WTC11 (cell line): ENCODE data around the gene ITPKA. TPM values are rescaled to one million over a fixed set of nuclear protein-coding genes. Genes with fewer than 3 reads are reported as not detected.

Experiments
- ATAC-seq: fragments of 200-7000 bp; cut with Tn5 transposase; 2 replicates; pipeline ENCODE4 v1.10.0; 2021; ENCODE audit warnings: mild to moderate bottlenecking, moderate library complexity
- CTCF ChIA-PET: fragments of 300-600 bp; sonication (Branson Sonifier 250); formaldehyde crosslinking; loops from one replicate; lab custom pipeline; 2021; ENCODE audit warnings: antibody characterized with exemption; lab: Charles Lee
- POLR2A ChIA-PET: fragments of 350-600 bp; sonication (Branson Sonifier 250); formaldehyde crosslinking; loops from one replicate; lab custom pipeline; 2021; ENCODE audit warnings: antibody characterized with exemption; lab: Charles Lee
- DNase-seq: peaks from one replicate; pipeline ENCODE4 v3.0.0; 2021; ENCODE audit warnings: low spot score
- H3K27ac Mint-ChIP-seq: 2 replicates; pipeline ENCODE4 v1.8.0; 2021; ENCODE audit warnings: mixed read lengths
- H3K27me3 Mint-ChIP-seq: 2 replicates; pipeline ENCODE4 v1.8.0; 2021; ENCODE audit warnings: low read depth, mild to moderate bottlenecking, moderate library complexity, mixed read lengths
- H3K36me3 Mint-ChIP-seq: 2 replicates; pipeline ENCODE4 v1.8.0; 2021; ENCODE audit warnings: mixed read lengths
- H3K4me1 Mint-ChIP-seq: 2 replicates; pipeline ENCODE4 v1.8.0; 2022; ENCODE audit warnings: mixed read lengths
- H3K4me3 Mint-ChIP-seq: 2 replicates; pipeline ENCODE4 v1.8.0; 2021; ENCODE audit warnings: mild to moderate bottlenecking, moderate library complexity, mixed read lengths
- H3K9me3 Mint-ChIP-seq: 2 replicates; pipeline ENCODE4 v1.8.0; 2021; ENCODE audit warnings: mixed read lengths
- ARID4B ChIP-seq: sonication (generic); formaldehyde crosslinking; IDR thresholded peaks from 2 replicates; pipeline ENCODE4 v1.8.0; 2023; ENCODE audit warnings: missing genetic modification reagents, mild to moderate bottlenecking, borderline replicate concordance
- ATF6 ChIP-seq: sonication (generic); formaldehyde crosslinking; IDR thresholded peaks from 2 replicates; pipeline ENCODE4 v1.8.1; 2023; ENCODE audit warnings: mild to moderate bottlenecking, missing genetic modification reagents
- CREM ChIP-seq: sonication (generic); formaldehyde crosslinking; IDR thresholded peaks from 2 replicates; pipeline ENCODE4 v1.8.1; 2022; ENCODE audit warnings: mild to moderate bottlenecking, missing genetic modification reagents, moderate library complexity
- GABPB1 ChIP-seq: sonication (generic); formaldehyde crosslinking; IDR thresholded peaks from 2 replicates; pipeline ENCODE4 v1.8.1; 2023; ENCODE audit warnings: mild to moderate bottlenecking, missing genetic modification reagents
- GRHL2 ChIP-seq: fragments of 250-450 bp; sonication (Bioruptor Pico); IDR thresholded peaks from 2 replicates; pipeline ENCODE4 v1.8.0; 2022; ENCODE audit warnings: mild to moderate bottlenecking, moderate library complexity; ENCODE audit not compliant: insufficient replicate concordance, severe bottlenecking
- GTF2I ChIP-seq: fragments of 250-450 bp; sonication (Bioruptor Pico); conservative IDR thresholded peaks from 2 replicates; pipeline ENCODE4 v1.4.0; 2021; ENCODE audit warnings: mild to moderate bottlenecking
- KAT7 ChIP-seq: sonication (generic); formaldehyde crosslinking; IDR thresholded peaks from 2 replicates; pipeline ENCODE4 v1.8.1; 2023; ENCODE audit warnings: missing genetic modification reagents, mild to moderate bottlenecking, borderline replicate concordance
- NFATC4 ChIP-seq: fragments of 250-450 bp; sonication (Bioruptor Pico); IDR thresholded peaks from 2 replicates; pipeline ENCODE4 v1.9.0; 2021; ENCODE audit warnings: mild to moderate bottlenecking
- NR3C1 ChIP-seq: sonication (generic); formaldehyde crosslinking; conservative IDR thresholded peaks from 2 replicates; pipeline ENCODE4 v1.8.1; 2023; ENCODE audit warnings: low read depth, mild to moderate bottlenecking, missing genetic modification reagents
- OVOL2 ChIP-seq: fragments of 250-450 bp; sonication (Bioruptor Pico); IDR thresholded peaks from 2 replicates; pipeline ENCODE4 v1.9.0; 2021; ENCODE audit warnings: mild to moderate bottlenecking, borderline replicate concordance
- USF1 ChIP-seq: sonication (generic); formaldehyde crosslinking; IDR thresholded peaks from 2 replicates; pipeline ENCODE4 v1.8.0; 2022; ENCODE audit warnings: mild to moderate bottlenecking, missing genetic modification reagents
- ZNF232 ChIP-seq: sonication (generic); formaldehyde crosslinking; IDR thresholded peaks from 2 replicates; pipeline ENCODE4 v1.8.0; 2022; ENCODE audit warnings: mild to moderate bottlenecking, missing genetic modification reagents
- ZNF281 ChIP-seq: sonication (generic); formaldehyde crosslinking; IDR thresholded peaks from 2 replicates; pipeline ENCODE4 v1.8.0; 2023; ENCODE audit warnings: mild to moderate bottlenecking, missing genetic modification reagents
- total RNA-seq: library from RNA; stranded (reverse); gene quantifications from 3 replicates; pipeline ENCODE4 v1.2.3, GENCODE V29; 2021
- TF ChIP-seq, protein P1 (sequence below): sonication (generic); formaldehyde crosslinking; IDR thresholded peaks from 2 replicates; pipeline ENCODE4 v1.8.1; 2023; ENCODE audit warnings: mild to moderate bottlenecking, missing genetic modification reagents, moderate library complexity
- TF ChIP-seq, protein P2 (sequence below): sonication (generic); formaldehyde crosslinking; IDR thresholded peaks from 2 replicates; pipeline ENCODE4 v1.8.1; 2023; ENCODE audit warnings: mild to moderate bottlenecking, missing genetic modification reagents
- TF ChIP-seq, protein P3 (sequence below): sonication (generic); formaldehyde crosslinking; IDR thresholded peaks from 2 replicates; pipeline ENCODE4 v1.8.0; 2022; ENCODE audit warnings: mild to moderate bottlenecking, missing genetic modification reagents
- TF ChIP-seq, protein P4 (sequence below): fragments of 250-450 bp; sonication (Bioruptor Pico); IDR thresholded peaks from 2 replicates; pipeline ENCODE4 v2.1.2; 2022; ENCODE audit warnings: mild to moderate bottlenecking, moderate library complexity

ITPKA gene
- total RNA-seq, 1 experiment from 2014 or later: 1.2 TPM

DNA sequence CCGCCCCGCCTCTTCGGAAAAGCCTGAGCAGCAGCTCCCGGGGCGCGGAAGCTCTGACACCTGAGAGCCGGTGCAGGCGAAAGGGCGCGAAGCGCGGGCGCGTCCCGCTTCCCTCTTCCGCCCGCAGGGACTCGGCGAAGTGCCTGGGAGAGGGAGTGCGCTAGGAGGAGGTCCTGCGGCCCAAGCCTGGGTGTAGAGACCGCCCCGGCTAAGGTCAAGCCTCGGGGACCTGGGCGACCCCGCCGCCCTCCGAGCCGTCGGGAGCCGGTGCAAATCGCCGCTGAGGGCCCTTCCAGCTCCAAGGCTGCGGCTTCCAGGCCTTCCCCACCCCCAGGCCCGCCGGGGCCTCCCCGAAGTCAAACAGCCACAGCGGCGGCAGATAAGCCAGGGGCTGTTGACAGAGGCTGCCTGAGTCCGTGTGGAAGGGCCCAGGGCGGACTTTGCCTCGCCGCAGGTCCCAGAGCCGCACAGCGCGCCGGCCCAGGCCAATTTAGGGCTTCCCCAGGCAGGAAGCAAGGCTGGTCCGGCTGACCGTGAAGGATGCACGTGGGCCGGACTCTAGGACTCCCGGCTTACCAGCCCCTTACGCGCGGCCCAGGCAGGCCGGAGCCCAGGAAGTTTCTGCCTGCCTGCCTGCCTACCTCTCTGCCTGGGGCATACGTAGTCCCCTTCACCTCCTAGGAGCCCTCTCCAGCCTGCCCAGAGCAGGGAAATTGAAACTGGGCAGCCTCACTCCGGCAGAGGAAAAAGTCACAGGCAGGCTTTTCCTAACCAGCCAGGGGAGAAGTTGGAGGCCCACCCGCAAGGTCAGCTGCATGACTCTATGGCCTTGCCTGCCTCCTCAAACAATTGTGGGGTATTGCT is 2.3 kb downstream of the ITPKA start (continued):
- TF ChIP-seq GTF2I (no peak), NFATC4 (CRISPR knock-in tag) (no peak), GABPB1 (CRISPR knock-in tag) (peak; percentile 28; the same call in 1 of the 2 replicates), NR3C1 (CRISPR knock-in tag) (no peak), CREM (peak; percentile 61; the same call in 1 of the 2 replicates), GRHL2 (CRISPR knock-in tag) (no peak)
- TF ChIP-seq, protein P1, sequence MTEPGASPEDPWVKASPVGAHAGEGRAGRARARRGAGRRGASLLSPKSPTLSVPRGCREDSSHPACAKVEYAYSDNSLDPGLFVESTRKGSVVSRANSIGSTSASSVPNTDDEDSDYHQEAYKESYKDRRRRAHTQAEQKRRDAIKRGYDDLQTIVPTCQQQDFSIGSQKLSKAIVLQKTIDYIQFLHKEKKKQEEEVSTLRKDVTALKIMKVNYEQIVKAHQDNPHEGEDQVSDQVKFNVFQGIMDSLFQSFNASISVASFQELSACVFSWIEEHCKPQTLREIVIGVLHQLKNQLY: no peak
- TF ChIP-seq, protein P2, sequence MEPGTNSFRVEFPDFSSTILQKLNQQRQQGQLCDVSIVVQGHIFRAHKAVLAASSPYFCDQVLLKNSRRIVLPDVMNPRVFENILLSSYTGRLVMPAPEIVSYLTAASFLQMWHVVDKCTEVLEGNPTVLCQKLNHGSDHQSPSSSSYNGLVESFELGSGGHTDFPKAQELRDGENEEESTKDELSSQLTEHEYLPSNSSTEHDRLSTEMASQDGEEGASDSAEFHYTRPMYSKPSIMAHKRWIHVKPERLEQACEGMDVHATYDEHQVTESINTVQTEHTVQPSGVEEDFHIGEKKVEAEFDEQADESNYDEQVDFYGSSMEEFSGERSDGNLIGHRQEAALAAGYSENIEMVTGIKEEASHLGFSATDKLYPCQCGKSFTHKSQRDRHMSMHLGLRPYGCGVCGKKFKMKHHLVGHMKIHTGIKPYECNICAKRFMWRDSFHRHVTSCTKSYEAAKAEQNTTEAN: no peak
- TF ChIP-seq, protein P3, sequence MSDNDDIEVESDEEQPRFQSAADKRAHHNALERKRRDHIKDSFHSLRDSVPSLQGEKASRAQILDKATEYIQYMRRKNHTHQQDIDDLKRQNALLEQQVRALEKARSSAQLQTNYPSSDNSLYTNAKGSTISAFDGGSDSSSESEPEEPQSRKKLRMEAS (CRISPR knock-in tag): peak; percentile 70

- DNase-seq (no peak), ATAC-seq (no peak)
- ChIA-PET CTCF (interaction anchor here (0.6 kb wide), 1 partner anchor 162 kb away, joined by 3 read pairs; no protein-coding TSS in a partner anchor), POLR2A (no interaction called here)
- H3K27me3 Mint-ChIP-seq: peaks cover 97% of the 10 kb centered on the region
- TF ChIP-seq, protein P4, sequence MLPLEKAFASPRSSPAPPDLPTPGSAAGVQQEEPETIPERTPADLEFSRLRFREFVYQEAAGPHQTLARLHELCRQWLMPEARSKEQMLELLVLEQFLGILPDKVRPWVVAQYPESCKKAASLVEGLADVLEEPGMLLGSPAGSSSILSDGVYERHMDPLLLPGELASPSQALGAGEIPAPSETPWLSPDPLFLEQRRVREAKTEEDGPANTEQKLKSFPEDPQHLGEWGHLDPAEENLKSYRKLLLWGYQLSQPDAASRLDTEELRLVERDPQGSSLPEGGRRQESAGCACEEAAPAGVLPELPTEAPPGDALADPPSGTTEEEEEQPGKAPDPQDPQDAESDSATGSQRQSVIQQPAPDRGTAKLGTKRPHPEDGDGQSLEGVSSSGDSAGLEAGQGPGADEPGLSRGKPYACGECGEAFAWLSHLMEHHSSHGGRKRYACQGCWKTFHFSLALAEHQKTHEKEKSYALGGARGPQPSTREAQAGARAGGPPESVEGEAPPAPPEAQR: no peak
- TF ChIP-seq OVOL2 (CRISPR knock-in tag): no peak
- no peak for TF ChIP-seq ARID4B (CRISPR knock-in tag)
- H3K4me1 Mint-ChIP-seq: peaks cover 20% of the 10 kb centered on the region
- H3K4me3 Mint-ChIP-seq: no peak overlapping the region
- no peaks in the 10 kb centered on the region for H3K9me3 Mint-ChIP-seq
- H3K27ac Mint-ChIP-seq: no peak overlapping the region
- H3K36me3 Mint-ChIP-seq: no peaks in the 10 kb centered on the region
These were observed 5.0 kb downstream of the ITPKA start for GRCh38 chr15:41498657-41499056.

GRCh38 chr15:41499109-41499851 is 5.6 kb downstream of the ITPKA start:
- ATAC-seq: no peak
- Mint-ChIP-seq H3K36me3 (no peaks in the 10 kb centered on the region), H3K9me3 (no peaks in the 10 kb centered on the region), H3K27me3 (peaks cover 100% of the 10 kb centered on the region), H3K4me1 (peaks cover 20% of the 10 kb centered on the region), H3K4me3 (no peak overlapping the region), H3K27ac (no peak overlapping the region)
- CTCF ChIA-PET: no interaction called here
- POLR2A ChIA-PET: no interaction called here
- DNase-seq: no peak
- no peak for TF ChIP-seq USF1 (CRISPR knock-in tag)
- no peak for TF ChIP-seq ZNF281 (CRISPR knock-in tag)
- no peak for TF ChIP-seq ZNF232 (CRISPR knock-in tag)
- no peak for TF ChIP-seq ATF6 (CRISPR knock-in tag)
- no peak for TF ChIP-seq KAT7 (CRISPR knock-in tag)
